Loucy (cell line): ENCODE measurements around the gene CASK.

Source experiments
- H2AFZ ChIP-seq: fragments of 200-600 bp; sonication (generic); 2 replicates; pipeline ENCODE4 v1.6.0; 2016; ENCODE audit warnings: antibody characterized with exemption, mild to moderate bottlenecking, low read length, moderate library complexity
- H3F3A ChIP-seq: fragments of 200-600 bp; 2 replicates; pipeline ENCODE4 v1.6.0; 2016; ENCODE audit warnings: antibody characterized with exemption, low read depth, mild to moderate bottlenecking
- H3K27me3 ChIP-seq: fragments of 200-600 bp; sonication (generic); 2 replicates; pipeline ENCODE4 v1.6.1; 2014; ENCODE audit warnings: low read length, mild to moderate bottlenecking; ENCODE audit not compliant: insufficient read depth, poor library complexity, severe bottlenecking
- H3K36me3 ChIP-seq: fragments of 200-600 bp; sonication (generic); 2 replicates; pipeline ENCODE4 v1.6.1; 2016; ENCODE audit warnings: low read length; ENCODE audit not compliant: insufficient read depth
- H3K4me1 ChIP-seq: fragments of 200-600 bp; sonication (generic); 2 replicates; pipeline ENCODE4 v1.5.1; 2014; ENCODE audit warnings: low read length, mild to moderate bottlenecking; ENCODE audit not compliant: insufficient read depth, poor library complexity, severe bottlenecking
- H3K4me2 ChIP-seq: fragments of 200-600 bp; sonication (generic); 2 replicates; pipeline ENCODE4 v1.6.0; 2014; ENCODE audit warnings: antibody characterized with exemption, low read length, low read depth, mild to moderate bottlenecking; ENCODE audit not compliant: poor library complexity, severe bottlenecking
- H3K4me3 ChIP-seq: fragments of 200-600 bp; sonication (generic); 2 replicates; pipeline ENCODE4 v1.5.1; 2014; ENCODE audit warnings: low read length, mild to moderate bottlenecking, mixed read lengths; ENCODE audit not compliant: poor library complexity, severe bottlenecking
- H3K79me2 ChIP-seq: fragments of 200-600 bp; sonication (generic); 2 replicates; pipeline ENCODE4 v1.6.1; 2014; ENCODE audit warnings: low read length; ENCODE audit not compliant: insufficient read depth
- H3K9ac ChIP-seq: fragments of 200-600 bp; sonication (generic); 2 replicates; pipeline ENCODE4 v1.6.0; 2014; ENCODE audit warnings: mild to moderate bottlenecking, low read depth, low read length, moderate library complexity; ENCODE audit not compliant: poor library complexity, severe bottlenecking
- H3K9me2 ChIP-seq: fragments of 200-600 bp; sonication (generic); replicated peaks from 2 replicates; pipeline ENCODE4 v1.6.1; 2016; ENCODE audit warnings: low read depth, low read length, mixed read lengths
- H3K9me3 ChIP-seq: fragments of 200-600 bp; sonication (generic); 2 replicates; pipeline ENCODE4 v1.6.1; 2014; ENCODE audit warnings: mild to moderate bottlenecking, antibody characterized with exemption, low read length, low read depth; ENCODE audit not compliant: insufficient read depth
- H4K20me1 ChIP-seq: fragments of 200-600 bp; sonication (generic); 2 replicates; pipeline ENCODE4 v1.6.0; 2014; ENCODE audit warnings: antibody characterized with exemption, low read length, mild to moderate bottlenecking; ENCODE audit not compliant: insufficient read depth, poor library complexity, severe bottlenecking
- CTCF ChIP-seq: fragments of 200-600 bp; sonication (generic); conservative IDR thresholded peaks from 2 replicates; pipeline ENCODE4 v1.5.1; 2014; ENCODE audit warnings: mild to moderate bottlenecking, antibody characterized with exemption, low read length
- EZH2phosphoT487 ChIP-seq: fragments of 200-600 bp; IDR thresholded peaks from 2 replicates; pipeline ENCODE4 v1.6.1; 2018; ENCODE audit warnings: antibody characterized with exemption, mild to moderate bottlenecking, moderate library complexity, borderline replicate concordance

The CASK gene

GRCh38 chrX:41827886-41828285 lies 95.5 kb downstream of the CASK start:
- Histone ChIP-seq H2AFZ (no peak overlapping the region), H3K9ac (no peak overlapping the region)

GRCh38 chrX:41825796-41826195 lies 97.6 kb downstream of the CASK start:
- Histone ChIP-seq H3K4me3 (no peak overlapping the region), H3K9ac (no peak overlapping the region), H2AFZ (no peak overlapping the region), H3K79me2 (peaks cover 4% of the 10 kb centered on the region; the same call in 1 of the 2 replicates), H3K4me2 (no peak overlapping the region), H3K36me3 (no peaks in the 10 kb centered on the region), H3K27me3 (no peaks in the 10 kb centered on the region), H3K9me2 (no peaks in the 10 kb centered on the region), H4K20me1 (peaks cover 2% of the 10 kb centered on the region), H3K4me1 (no peaks in the 10 kb centered on the region), H3K9me3 (no peaks in the 10 kb centered on the region), H3F3A (no peaks in the 10 kb centered on the region)
- TF ChIP-seq CTCF (no peak), EZH2phosphoT487 (no peak)

More at GRCh38 chrX:41827886-41828285, 95.5 kb downstream of the CASK start:
- Histone ChIP-seq H3K9me2 (no peaks in the 10 kb centered on the region), H3K79me2 (no peaks in the 10 kb centered on the region; the same call in 1 of the 2 replicates), H3K27me3 (no peaks in the 10 kb centered on the region), H4K20me1 (peaks cover 2% of the 10 kb centered on the region), H3K4me3 (no peak overlapping the region), H3F3A (no peaks in the 10 kb centered on the region), H3K36me3 (no peaks in the 10 kb centered on the region), H3K4me2 (no peak overlapping the region), H3K4me1 (peaks cover 4% of the 10 kb centered on the region), H3K9me3 (no peaks in the 10 kb centered on the region)
- no peak for TF ChIP-seq CTCF
- TF ChIP-seq EZH2phosphoT487, result no peak

- H4K20me1 ChIP-seq, result peaks cover 2% of the 10 kb centered on the region
- no peaks in the 10 kb centered on the region for H3K4me1 ChIP-seq
- no peaks in the 10 kb centered on the region for H3K9me2 ChIP-seq
- H3K4me2 ChIP-seq, result no peak overlapping the region
- no peaks in the 10 kb centered on the region for H3K36me3 ChIP-seq
- H3K79me2 ChIP-seq, result peaks cover 4% of the 10 kb centered on the region; the same call in 1 of the 2 replicates
- H3K27me3 ChIP-seq, result no peaks in the 10 kb centered on the region
- no peak overlapping the region for H3K4me3 ChIP-seq
- no peak overlapping the region for H2AFZ ChIP-seq
- no peaks in the 10 kb centered on the region for H3K9me3 ChIP-seq
- no peaks in the 10 kb centered on the region for H3F3A ChIP-seq
- H3K9ac ChIP-seq, result no peak overlapping the region
- TF ChIP-seq EZH2phosphoT487, result no peak
- no peak for TF ChIP-seq CTCF
Measured at GRCh38 chrX:41824551-41824950, 98.8 kb downstream of the CASK start.
